Epithelial cell of esophagus (primary cell): ENCODE data around the gene RFTN2.

Experiments
- DNase-seq: peaks from one replicate; pipeline ENCODE4 v3.0.0; 2010; ENCODE audit warnings: low read depth
- H3K4me3 ChIP-seq: 2 replicates; pipeline ENCODE4 v1.5.1; 2011; ENCODE audit warnings: mild to moderate bottlenecking, low read length, control low read depth
- CTCF ChIP-seq: IDR thresholded peaks from 2 replicates; pipeline ENCODE4 v1.5.1; 2011; ENCODE audit warnings: low read depth, mild to moderate bottlenecking, low read length, control low read depth, inconsistent platforms; ENCODE audit not compliant: insufficient read depth; ENCODE audit errors: missing control alignments

Gene RFTN2

GRCh38 chr2:197615016-197615652, 60.3 kb downstream of the RFTN2 start:
- peak; percentile 93 for DNase-seq
- no peak overlapping the region for H3K4me3 ChIP-seq
- peak; percentile 90 for TF ChIP-seq CTCF

- peak; percentile 14 for DNase-seq
- no peak overlapping the region for H3K4me3 ChIP-seq
- TF ChIP-seq CTCF = no peak
Observed at GRCh38 chr2:197614532-197614931, 60.9 kb downstream of the RFTN2 start.

GRCh38 chr2:197613509-197613987, 61.8 kb downstream of the RFTN2 start:
- no peak overlapping the region for H3K4me3 ChIP-seq
- TF ChIP-seq CTCF = no peak
- DNase-seq = peak; percentile 68

GRCh38 chr2:197606180-197606579, 69.2 kb downstream of the RFTN2 start:
- DNase-seq = no peak
- TF ChIP-seq CTCF = no peak
- no peak overlapping the region for H3K4me3 ChIP-seq

- DNase-seq = no peak
- H3K4me3 ChIP-seq = no peak overlapping the region
- TF ChIP-seq CTCF = no peak
Observed at GRCh38 chr2:197604117-197604860, 71.1 kb downstream of the RFTN2 start.

- no peak for DNase-seq
- no peak overlapping the region for H3K4me3 ChIP-seq
- no peak for TF ChIP-seq CTCF
Observed at GRCh38 chr2:197601726-197602125, 73.7 kb downstream of the RFTN2 start.

- TF ChIP-seq CTCF = no peak
Observed at GRCh38 chr2:197600306-197600705, 75.1 kb downstream of the RFTN2 start.

More at GRCh38 chr2:197600306-197600705, 75.1 kb downstream of the RFTN2 start:
- DNase-seq = no peak
- H3K4me3 ChIP-seq = no peak overlapping the region
